HepG2 (cell line): ENCODE data around the gene GORASP2.

Experiments used
- CTCF ChIP-seq: sonication (generic); formaldehyde crosslinking; IDR thresholded peaks from 2 replicates; pipeline ENCODE4 v1.5.0; 2020; ENCODE audit warnings: mild to moderate bottlenecking, missing genetic modification reagents, moderate library complexity
- ELF1 ChIP-seq: sonication (generic); formaldehyde crosslinking; IDR thresholded peaks from 2 replicates; pipeline ENCODE4 v1.4.0; 2020; ENCODE audit warnings: missing genetic modification reagents
- GTF2F1 ChIP-seq: fragments of 150-350 bp; IDR thresholded peaks from 2 replicates; pipeline ENCODE4 v1.6.1; 2014; ENCODE audit warnings: low read length
- MAFF ChIP-seq: IDR thresholded peaks from 2 replicates; pipeline ENCODE4 v1.6.1; 2011; ENCODE audit warnings: low read depth, low read length, improper control_type of control experiment
- PCBP1 ChIP-seq: fragments of 200-400 bp; formaldehyde crosslinking; IDR thresholded peaks from 2 replicates; pipeline ENCODE4 v1.6.1; 2017; ENCODE audit warnings: mild to moderate bottlenecking, low read depth, low read length, borderline replicate concordance
- RAD21 ChIP-seq: fragments of 450-650 bp; formaldehyde crosslinking; IDR thresholded peaks from 2 replicates; pipeline ENCODE4 v1.5.0; 2020; ENCODE audit warnings: mild to moderate bottlenecking
- SOX13 ChIP-seq, 3 experiments: fragments of 450-650 bp in 1 of 3; sonication (generic) in 1 of 3; formaldehyde crosslinking in 1 of 3; IDR thresholded peaks in 2 of 3; conservative IDR thresholded peaks in 1 of 3; 2 replicates each; pipeline versions ENCODE4 v1.5.0 to v1.6.1; 2016 to 2020; ENCODE audit warnings: antibody characterized with exemption in 1 of 3, mild to moderate bottlenecking in 1 of 3, missing compliant biosample characterization in 1 of 3, missing genetic modification reagents in 1 of 3, moderate library complexity in 1 of 3
- TP53 ChIP-seq: sonication (generic); formaldehyde crosslinking; conservative IDR thresholded peaks from 2 replicates; pipeline ENCODE4 v1.4.0; 2020; ENCODE audit warnings: missing genetic modification reagents
- TF ChIP-seq, protein P1 (sequence below): sonication (generic); formaldehyde crosslinking; IDR thresholded peaks from 2 replicates; pipeline ENCODE4 v1.5.0; 2020; ENCODE audit warnings: missing genetic modification reagents

GRCh38 chr2:170881840-170882239 is 47.2 kb upstream of the GORASP2 start:
- TF ChIP-seq SOX13 (IDR thresholded peaks at IDR 0.05) (no peak), SOX13 (CRISPR knock-in tag; conservative IDR thresholded peaks at IDR 0.05 in 1 of 2, IDR thresholded peaks at IDR 0.05 in 1 of 2) (no peak), CTCF (CRISPR knock-in tag) (no peak), TP53 (CRISPR knock-in tag) (no peak), PCBP1 (no peak), RAD21 (no peak), ELF1 (CRISPR knock-in tag) (no peak), GTF2F1 (no peak), MAFF (no peak)
- TF ChIP-seq, protein P1, sequence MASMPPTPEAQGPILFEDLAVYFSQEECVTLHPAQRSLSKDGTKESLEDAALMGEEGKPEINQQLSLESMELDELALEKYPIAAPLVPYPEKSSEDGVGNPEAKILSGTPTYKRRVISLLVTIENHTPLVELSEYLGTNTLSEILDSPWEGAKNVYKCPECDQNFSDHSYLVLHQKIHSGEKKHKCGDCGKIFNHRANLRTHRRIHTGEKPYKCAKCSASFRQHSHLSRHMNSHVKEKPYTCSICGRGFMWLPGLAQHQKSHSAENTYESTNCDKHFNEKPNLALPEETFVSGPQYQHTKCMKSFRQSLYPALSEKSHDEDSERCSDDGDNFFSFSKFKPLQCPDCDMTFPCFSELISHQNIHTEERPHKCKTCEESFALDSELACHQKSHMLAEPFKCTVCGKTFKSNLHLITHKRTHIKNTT (CRISPR knock-in tag), result no peak
